ENCODE data around the gene L3MBTL4. TPM values are rescaled to one million over a fixed set of nuclear protein-coding genes. Genes with fewer than 3 reads are reported as not detected.

L3MBTL4 gene
- total RNA-seq, 1 experiment from 2014 or later, result not detected

DNA sequence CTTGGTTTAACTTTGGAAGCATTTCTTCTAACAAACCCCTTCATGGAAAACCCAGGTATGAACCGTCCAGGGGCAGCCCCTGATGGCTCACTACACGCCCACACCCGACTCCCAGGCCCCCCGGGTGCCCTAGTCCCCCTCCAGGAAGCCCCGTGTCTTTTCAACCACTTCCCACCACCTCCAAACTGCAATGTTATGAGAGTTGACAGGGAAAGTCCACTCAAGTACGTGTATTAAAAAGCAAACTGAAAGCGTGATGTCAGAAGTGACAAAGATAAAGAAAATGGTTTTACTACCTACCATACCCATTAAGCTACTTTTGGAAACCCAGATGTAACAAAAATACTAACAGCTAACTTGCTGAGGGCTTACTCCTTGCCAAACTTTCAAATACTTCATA lies 51.5 kb downstream of the L3MBTL4 start:
- H3K27ac ChIP-seq, result no peak overlapping the region
- ChIA-PET POLR2A (ENCODE audit: unreplicated experiment) (no interaction called here), CTCF (no interaction called here)
- TF ChIP-seq, protein P1, sequence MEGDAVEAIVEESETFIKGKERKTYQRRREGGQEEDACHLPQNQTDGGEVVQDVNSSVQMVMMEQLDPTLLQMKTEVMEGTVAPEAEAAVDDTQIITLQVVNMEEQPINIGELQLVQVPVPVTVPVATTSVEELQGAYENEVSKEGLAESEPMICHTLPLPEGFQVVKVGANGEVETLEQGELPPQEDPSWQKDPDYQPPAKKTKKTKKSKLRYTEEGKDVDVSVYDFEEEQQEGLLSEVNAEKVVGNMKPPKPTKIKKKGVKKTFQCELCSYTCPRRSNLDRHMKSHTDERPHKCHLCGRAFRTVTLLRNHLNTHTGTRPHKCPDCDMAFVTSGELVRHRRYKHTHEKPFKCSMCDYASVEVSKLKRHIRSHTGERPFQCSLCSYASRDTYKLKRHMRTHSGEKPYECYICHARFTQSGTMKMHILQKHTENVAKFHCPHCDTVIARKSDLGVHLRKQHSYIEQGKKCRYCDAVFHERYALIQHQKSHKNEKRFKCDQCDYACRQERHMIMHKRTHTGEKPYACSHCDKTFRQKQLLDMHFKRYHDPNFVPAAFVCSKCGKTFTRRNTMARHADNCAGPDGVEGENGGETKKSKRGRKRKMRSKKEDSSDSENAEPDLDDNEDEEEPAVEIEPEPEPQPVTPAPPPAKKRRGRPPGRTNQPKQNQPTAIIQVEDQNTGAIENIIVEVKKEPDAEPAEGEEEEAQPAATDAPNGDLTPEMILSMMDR (conservative IDR thresholded peaks at IDR 0.05), result no peak
- TF ChIP-seq EZH2 (IDR thresholded peaks at IDR 0.05; ENCODE audit: low read depth), result no peak
- BruUV-seq (replicated peaks), result no TSS peak
- no peak overlapping the region for H2AFZ ChIP-seq
- no peak overlapping the region for H3K4me3 ChIP-seq
- peaks cover 16% of the 10 kb centered on the region for H3K27me3 ChIP-seq (ENCODE audit: insufficient read depth, low read depth)
- H3K4me1 ChIP-seq (replicated peaks; ENCODE audit: insufficient read depth), result no peaks in the 10 kb centered on the region
- intact Hi-C loops (cut with micrococcal nuclease; ENCODE audit: unreplicated experiment), result no loop called here
- H3K4me2 ChIP-seq, result no peak overlapping the region
- no peaks in the 10 kb centered on the region for H3F3A ChIP-seq (ENCODE audit: insufficient read depth, low read depth)
- H3K9me2 ChIP-seq (ENCODE audit: insufficient read depth), result no peaks in the 10 kb centered on the region
- H3K79me2 ChIP-seq (ENCODE audit: low read depth), result no peaks in the 10 kb centered on the region
- DNase-seq, result no peak
- no peaks in the 10 kb centered on the region for H4K20me1 ChIP-seq (ENCODE audit: insufficient read depth)
- no peaks in the 10 kb centered on the region for H3K36me3 ChIP-seq (ENCODE audit: low read depth)
- no peaks in the 10 kb centered on the region for H3K9me3 ChIP-seq (ENCODE audit: insufficient read depth, low read depth)

- no peak overlapping the region for H3K27ac ChIP-seq
- POLR2A ChIA-PET (ENCODE audit: unreplicated experiment), result no interaction called here
- no TSS peak for BruUV-seq (replicated peaks)
- no peaks in the 10 kb centered on the region for H3K79me2 ChIP-seq (ENCODE audit: low read depth)
- H3K27me3 ChIP-seq (ENCODE audit: insufficient read depth, low read depth), result peaks cover 11% of the 10 kb centered on the region
- TF ChIP-seq EZH2 (IDR thresholded peaks at IDR 0.05; ENCODE audit: low read depth), result no peak
- TF ChIP-seq, protein P1 (conservative IDR thresholded peaks at IDR 0.05), result no peak
- no peaks in the 10 kb centered on the region for H3K9me2 ChIP-seq (ENCODE audit: insufficient read depth)
- H3K9me3 ChIP-seq (ENCODE audit: insufficient read depth, low read depth), result no peaks in the 10 kb centered on the region
- no peaks in the 10 kb centered on the region for H4K20me1 ChIP-seq (ENCODE audit: insufficient read depth)
- no peaks in the 10 kb centered on the region for H3F3A ChIP-seq (ENCODE audit: insufficient read depth, low read depth)
- no peak overlapping the region for H2AFZ ChIP-seq
- H3K4me3 ChIP-seq, result no peak overlapping the region
- no peak overlapping the region for H3K4me2 ChIP-seq
- no peak for DNase-seq
- no peaks in the 10 kb centered on the region for H3K4me1 ChIP-seq (replicated peaks; ENCODE audit: insufficient read depth)
- intact Hi-C loops (cut with micrococcal nuclease; ENCODE audit: unreplicated experiment), result no loop called here
- no peaks in the 10 kb centered on the region for H3K36me3 ChIP-seq (ENCODE audit: low read depth)
- CTCF ChIA-PET, result no interaction called here
These were observed 52.1 kb downstream of the L3MBTL4 start for GRCh38 chr18:6362559-6363129.

- intact Hi-C loops (cut with micrococcal nuclease; ENCODE audit: unreplicated experiment), result no loop called here
- H3K79me2 ChIP-seq (ENCODE audit: low read depth), result no peaks in the 10 kb centered on the region
These were observed 57.0 kb downstream of the L3MBTL4 start for GRCh38 chr18:6357668-6358067.

More at GRCh38 chr18:6357668-6358067, 57.0 kb downstream of the L3MBTL4 start:
- Histone ChIP-seq H3K4me3 (no peak overlapping the region), H3K4me2 (no peak overlapping the region), H3K4me1 (replicated peaks; ENCODE audit: insufficient read depth) (no peaks in the 10 kb centered on the region), H3K9me2 (ENCODE audit: insufficient read depth) (no peaks in the 10 kb centered on the region), H4K20me1 (ENCODE audit: insufficient read depth) (no peaks in the 10 kb centered on the region), H3F3A (ENCODE audit: insufficient read depth, low read depth) (no peaks in the 10 kb centered on the region), H3K9me3 (ENCODE audit: insufficient read depth, low read depth) (no peaks in the 10 kb centered on the region), H2AFZ (no peak overlapping the region), H3K27me3 (ENCODE audit: insufficient read depth, low read depth) (no peaks in the 10 kb centered on the region), H3K27ac (no peak overlapping the region), H3K36me3 (ENCODE audit: low read depth) (no peaks in the 10 kb centered on the region)
- no peak for TF ChIP-seq EZH2 (IDR thresholded peaks at IDR 0.05; ENCODE audit: low read depth)
- TF ChIP-seq, protein P1 (conservative IDR thresholded peaks at IDR 0.05), result no peak
- BruUV-seq (replicated peaks), result no TSS peak
- ChIA-PET CTCF (no interaction called here), POLR2A (ENCODE audit: unreplicated experiment) (no interaction called here)
- no peak for DNase-seq
